GM23248 (cell line): ENCODE data around the gene RNF151.

ENCODE experiments used
- EZH2 ChIP-seq: fragments of 200-600 bp; sonication (generic); IDR thresholded peaks from 2 replicates; pipeline ENCODE4 v1.6.1; 2018; ENCODE audit warnings: antibody characterized with exemption, mild to moderate bottlenecking; ENCODE audit not compliant: insufficient read depth, poor library complexity, severe bottlenecking
- EZH2phosphoT487 ChIP-seq: fragments of 200-600 bp; sonication (generic); IDR thresholded peaks from 2 replicates; pipeline ENCODE4 v1.6.1; 2018; ENCODE audit warnings: antibody characterized with exemption, moderate library complexity, mild to moderate bottlenecking, low read depth; ENCODE audit not compliant: insufficient read depth

- TF ChIP-seq EZH2 = no peak
- TF ChIP-seq EZH2phosphoT487 = no peak
These were observed 1.2 kb upstream of the RNF151 start for GRCh38 chr16:1965396-1966001.
